ENCODE results near the gene QKI. TPM values are rescaled to one million over a fixed set of nuclear protein-coding genes. Genes with fewer than 3 reads are reported as not detected.

QKI gene
- total RNA-seq, 1 donor: 212 TPM

DNA sequence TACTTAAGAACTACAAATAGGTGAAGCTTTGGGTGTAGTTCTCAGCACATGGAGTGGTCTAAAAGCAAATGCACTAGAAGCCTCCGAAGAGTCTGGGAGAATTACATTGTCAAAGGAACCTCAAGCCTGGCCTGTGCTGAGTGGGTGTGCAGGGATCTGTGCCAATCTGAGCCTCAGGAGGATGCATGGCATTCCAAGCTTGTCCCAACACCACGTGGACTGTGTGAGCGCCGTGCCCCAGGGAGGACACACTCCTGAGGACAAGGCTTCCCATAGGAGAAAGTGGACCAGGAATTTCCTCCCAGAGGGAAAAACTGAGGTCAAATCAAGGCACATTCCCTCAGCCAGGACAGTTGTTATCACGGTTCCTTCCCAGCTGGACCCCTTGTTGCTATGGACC, 185.8 kb downstream of the QKI start:
- Histone ChIP-seq H3K9me3 (ENCODE audit: low read depth, low read length) (no peaks in the 10 kb centered on the region), H3K4me3 (ENCODE audit: insufficient read depth, low read length) (no peak overlapping the region), H3K4me2 (ENCODE audit: insufficient read depth, low read length) (no peak overlapping the region), H3K79me2 (ENCODE audit: insufficient read depth, low read length) (no peaks in the 10 kb centered on the region), H3K27me3 (ENCODE audit: insufficient read depth, low read length) (no peaks in the 10 kb centered on the region), H3K27ac (ENCODE audit: low read depth, low read length) (no peak overlapping the region), H4K20me1 (ENCODE audit: insufficient read depth, low read length) (no peaks in the 10 kb centered on the region), H3K4me1 (ENCODE audit: insufficient read depth, low read length) (no peaks in the 10 kb centered on the region), H2AFZ (ENCODE audit: low read length) (no peak overlapping the region), H3K36me3 (ENCODE audit: insufficient read depth, low read length) (no peaks in the 10 kb centered on the region)
- TF ChIP-seq, protein P1, sequence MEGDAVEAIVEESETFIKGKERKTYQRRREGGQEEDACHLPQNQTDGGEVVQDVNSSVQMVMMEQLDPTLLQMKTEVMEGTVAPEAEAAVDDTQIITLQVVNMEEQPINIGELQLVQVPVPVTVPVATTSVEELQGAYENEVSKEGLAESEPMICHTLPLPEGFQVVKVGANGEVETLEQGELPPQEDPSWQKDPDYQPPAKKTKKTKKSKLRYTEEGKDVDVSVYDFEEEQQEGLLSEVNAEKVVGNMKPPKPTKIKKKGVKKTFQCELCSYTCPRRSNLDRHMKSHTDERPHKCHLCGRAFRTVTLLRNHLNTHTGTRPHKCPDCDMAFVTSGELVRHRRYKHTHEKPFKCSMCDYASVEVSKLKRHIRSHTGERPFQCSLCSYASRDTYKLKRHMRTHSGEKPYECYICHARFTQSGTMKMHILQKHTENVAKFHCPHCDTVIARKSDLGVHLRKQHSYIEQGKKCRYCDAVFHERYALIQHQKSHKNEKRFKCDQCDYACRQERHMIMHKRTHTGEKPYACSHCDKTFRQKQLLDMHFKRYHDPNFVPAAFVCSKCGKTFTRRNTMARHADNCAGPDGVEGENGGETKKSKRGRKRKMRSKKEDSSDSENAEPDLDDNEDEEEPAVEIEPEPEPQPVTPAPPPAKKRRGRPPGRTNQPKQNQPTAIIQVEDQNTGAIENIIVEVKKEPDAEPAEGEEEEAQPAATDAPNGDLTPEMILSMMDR (IDR thresholded peaks at IDR 0.05; ENCODE audit: extremely low read depth, low read depth, low read length): no peak
- no peak for DNase-seq (ENCODE audit: insufficient read length, low spot score, missing footprints)

DNA sequence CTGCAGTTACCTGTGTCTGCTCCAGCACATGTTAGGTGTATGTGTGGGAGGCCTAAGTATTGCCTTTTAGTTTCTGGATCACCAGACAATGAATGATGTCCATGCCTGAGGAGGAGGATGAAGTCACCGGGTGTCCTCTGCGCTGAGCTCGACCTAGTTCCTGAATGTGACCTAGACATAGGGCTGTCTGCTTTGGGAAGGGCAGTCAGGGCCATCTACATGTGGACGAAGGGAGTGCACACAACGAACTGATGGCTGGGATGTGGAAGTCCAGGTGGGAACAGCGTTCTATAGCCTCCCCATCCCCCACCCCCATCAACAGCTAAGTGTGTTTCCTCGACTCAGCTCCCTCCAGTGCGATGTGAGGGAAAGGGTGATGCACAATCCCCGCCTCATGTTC, 186.3 kb downstream of the QKI start:
- TF ChIP-seq, protein P1 (IDR thresholded peaks at IDR 0.05; ENCODE audit: extremely low read depth, low read depth, low read length): no peak
- H3K36me3 ChIP-seq (ENCODE audit: insufficient read depth, low read length): no peaks in the 10 kb centered on the region
- no peak for DNase-seq (ENCODE audit: insufficient read length, low spot score, missing footprints)
- H3K4me2 ChIP-seq (ENCODE audit: insufficient read depth, low read length): no peak overlapping the region
- no peaks in the 10 kb centered on the region for H3K79me2 ChIP-seq (ENCODE audit: insufficient read depth, low read length)
- no peaks in the 10 kb centered on the region for H4K20me1 ChIP-seq (ENCODE audit: insufficient read depth, low read length)
- no peak overlapping the region for H2AFZ ChIP-seq (ENCODE audit: low read length)
- no peak overlapping the region for H3K27ac ChIP-seq (ENCODE audit: low read depth, low read length)
- no peaks in the 10 kb centered on the region for H3K9me3 ChIP-seq (ENCODE audit: low read depth, low read length)
- H3K4me3 ChIP-seq (ENCODE audit: insufficient read depth, low read length): no peak overlapping the region
- no peaks in the 10 kb centered on the region for H3K27me3 ChIP-seq (ENCODE audit: insufficient read depth, low read length)
- no peaks in the 10 kb centered on the region for H3K4me1 ChIP-seq (ENCODE audit: insufficient read depth, low read length)

DNA sequence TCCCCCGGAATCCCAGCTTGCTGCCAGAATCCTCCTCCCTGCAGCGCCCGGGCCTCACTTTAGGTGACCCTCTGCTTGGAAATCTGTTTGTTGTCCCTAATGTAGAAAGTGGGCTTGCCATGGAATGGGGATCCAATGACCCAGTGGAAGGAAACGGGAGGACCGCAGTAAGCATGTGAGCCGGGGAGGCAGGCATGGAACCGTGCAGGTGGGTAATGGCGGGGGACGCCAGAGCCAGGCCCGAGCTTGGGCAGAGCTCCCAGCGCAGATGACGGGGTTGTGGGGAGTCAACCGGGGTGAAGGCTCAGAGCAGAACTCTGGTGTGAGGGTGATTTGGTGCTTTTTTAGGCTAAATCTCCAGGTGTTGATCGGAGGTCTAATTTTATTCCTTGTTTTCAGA, 188.3 kb downstream of the QKI start:
- H3K4me1 ChIP-seq (ENCODE audit: insufficient read depth, low read length): no peaks in the 10 kb centered on the region
- no peaks in the 10 kb centered on the region for H4K20me1 ChIP-seq (ENCODE audit: insufficient read depth, low read length)
- TF ChIP-seq, protein P1 (IDR thresholded peaks at IDR 0.05; ENCODE audit: extremely low read depth, low read depth, low read length): no peak
- no peak for DNase-seq (ENCODE audit: insufficient read length, low spot score, missing footprints)
- no peaks in the 10 kb centered on the region for H3K79me2 ChIP-seq (ENCODE audit: insufficient read depth, low read length)
- H3K4me3 ChIP-seq (ENCODE audit: insufficient read depth, low read length): no peak overlapping the region
- H3K9me3 ChIP-seq (ENCODE audit: low read depth, low read length): no peaks in the 10 kb centered on the region
- no peak overlapping the region for H3K27ac ChIP-seq (ENCODE audit: low read depth, low read length)
- no peaks in the 10 kb centered on the region for H3K36me3 ChIP-seq (ENCODE audit: insufficient read depth, low read length)
- H3K27me3 ChIP-seq (ENCODE audit: insufficient read depth, low read length): no peaks in the 10 kb centered on the region
- no peak overlapping the region for H3K4me2 ChIP-seq (ENCODE audit: insufficient read depth, low read length)
- no peak overlapping the region for H2AFZ ChIP-seq (ENCODE audit: low read length)

DNA sequence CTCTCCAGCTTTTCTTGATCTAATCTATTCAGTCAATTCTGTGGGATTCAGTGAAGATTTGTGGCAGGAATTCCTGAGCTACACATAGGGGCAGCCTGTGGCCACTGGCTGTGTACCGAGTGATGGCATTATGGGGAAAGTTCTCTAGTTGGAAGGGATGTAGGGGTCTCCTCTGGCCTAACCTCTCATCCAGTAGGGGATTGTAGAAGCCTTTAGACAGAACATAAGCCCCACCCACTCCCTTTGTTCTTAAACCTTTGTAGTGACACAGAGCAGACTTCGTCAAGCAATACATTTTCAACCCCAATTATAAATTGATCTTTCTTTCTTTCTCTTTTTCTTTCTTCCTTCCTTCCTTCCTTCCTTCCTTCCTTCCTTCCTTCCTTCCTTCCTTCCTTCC, 188.9 kb downstream of the QKI start:
- H3K4me2 ChIP-seq (ENCODE audit: insufficient read depth, low read length): no peak overlapping the region
- DNase-seq (ENCODE audit: insufficient read length, low spot score, missing footprints): no peak
- H3K36me3 ChIP-seq (ENCODE audit: insufficient read depth, low read length): no peaks in the 10 kb centered on the region
- H3K4me3 ChIP-seq (ENCODE audit: insufficient read depth, low read length): no peak overlapping the region
- no peak overlapping the region for H2AFZ ChIP-seq (ENCODE audit: low read length)
- H3K79me2 ChIP-seq (ENCODE audit: insufficient read depth, low read length): no peaks in the 10 kb centered on the region
- no peaks in the 10 kb centered on the region for H3K27me3 ChIP-seq (ENCODE audit: insufficient read depth, low read length)
- H3K27ac ChIP-seq (ENCODE audit: low read depth, low read length): no peak overlapping the region
- TF ChIP-seq, protein P1 (IDR thresholded peaks at IDR 0.05; ENCODE audit: extremely low read depth, low read depth, low read length): no peak
- no peaks in the 10 kb centered on the region for H3K9me3 ChIP-seq (ENCODE audit: low read depth, low read length)
- no peaks in the 10 kb centered on the region for H4K20me1 ChIP-seq (ENCODE audit: insufficient read depth, low read length)
- no peaks in the 10 kb centered on the region for H3K4me1 ChIP-seq (ENCODE audit: insufficient read depth, low read length)
